GM19351 (cell line): ENCODE results near the gene BUB1.
"Not testable (repeated sequence)": the region's sequence is repeated elsewhere in the genome, so short reads cannot be mapped to it uniquely, and the experiment has no call there.

Experiments used
- ATAC-seq: cut with Tn5 transposase; IDR thresholded peaks from one replicate; pipeline ENCODE4 v1.9.1; 2021; ENCODE audit warnings: mild to moderate bottlenecking, moderate library complexity; ENCODE audit not compliant: unreplicated experiment

Gene BUB1

GRCh38 chr2:110677530-110678456 lies at the start of gene BUB1:
Gene BUB1, minus strand, starts transcription at chr2:110678063. Its CDS starts 68 bp downstream, at chr2:110677995.
- ATAC-seq = peak; percentile 68

GRCh38 chr2:110726285-110726684 lies 48.4 kb upstream of the BUB1 start:
- ATAC-seq = no peak

GRCh38 chr2:110725859-110726258 lies 48.0 kb upstream of the BUB1 start:
- ATAC-seq = no peak

GRCh38 chr2:110725370-110725769 lies 47.5 kb upstream of the BUB1 start:
- ATAC-seq = no peak

- ATAC-seq = no peak
Observed at GRCh38 chr2:110724820-110725219, 47.0 kb upstream of the BUB1 start.

GRCh38 chr2:110720547-110720946 lies 42.7 kb upstream of the BUB1 start:
- no peak for ATAC-seq

GRCh38 chr2:110718990-110719389 lies 41.1 kb upstream of the BUB1 start:
- ATAC-seq = no peak

- no peak for ATAC-seq
Observed at GRCh38 chr2:110718382-110718781, 40.5 kb upstream of the BUB1 start.

GRCh38 chr2:110717734-110718133 lies 39.9 kb upstream of the BUB1 start:
- no peak for ATAC-seq

- ATAC-seq = no peak
Observed at GRCh38 chr2:110716959-110717645, 39.2 kb upstream of the BUB1 start.

GRCh38 chr2:110714452-110715224 lies 36.8 kb upstream of the BUB1 start:
- no peak for ATAC-seq

- no peak for ATAC-seq
Observed at GRCh38 chr2:110713513-110714362, 35.9 kb upstream of the BUB1 start.

- ATAC-seq = no peak
Observed at GRCh38 chr2:110712737-110713136, 34.9 kb upstream of the BUB1 start.

- no peak for ATAC-seq
Observed at GRCh38 chr2:110708455-110708854, 30.6 kb upstream of the BUB1 start.

GRCh38 chr2:110707386-110707965 lies 29.6 kb upstream of the BUB1 start:
- no peak for ATAC-seq

- ATAC-seq = no peak
Observed at GRCh38 chr2:110702514-110703380, 24.9 kb upstream of the BUB1 start.

- ATAC-seq = not testable (repeated sequence)
Observed at GRCh38 chr2:110698253-110698652, 20.4 kb upstream of the BUB1 start.

GRCh38 chr2:110695146-110695898 lies 17.5 kb upstream of the BUB1 start:
- not testable (repeated sequence) for ATAC-seq
